ENCODE results near the gene UNC93B1.

UNC93B1 gene

GRCh38 chr11:68011051-68011943, 7.4 kb upstream of the UNC93B1 start:
- no peak for DNase-seq (ENCODE audit: low read depth)
- no peak for TF ChIP-seq CTCF (IDR thresholded peaks at IDR 0.05; ENCODE audit: low read length, missing control alignments)
- peak overlapping the region; percentile 57 for H3K4me3 ChIP-seq (replicated peaks; ENCODE audit: low read depth, low read length)

GRCh38 chr11:68010090-68011041, 6.5 kb upstream of the UNC93B1 start, which contains the start of gene ALDH3B1:
TSS of gene ALDH3B1 (plus strand) at chr11:68010327. CDS start at chr11:68015298, 4,971 bp downstream.
- no peak for TF ChIP-seq CTCF (IDR thresholded peaks at IDR 0.05; ENCODE audit: low read length, missing control alignments)
- H3K4me3 ChIP-seq (replicated peaks; ENCODE audit: low read depth, low read length), result peak within 1 kb of the TSS; percentile 57
- DNase-seq (ENCODE audit: low read depth), result peak; percentile 88

- peak; percentile 51 for DNase-seq (ENCODE audit: low read depth)
- H3K4me3 ChIP-seq (replicated peaks; ENCODE audit: low read depth, low read length), result peak overlapping the region; percentile 57
- peak; percentile 31 for TF ChIP-seq CTCF (IDR thresholded peaks at IDR 0.05; ENCODE audit: low read length, missing control alignments)
Observed at GRCh38 chr11:68009391-68010089, 5.6 kb upstream of the UNC93B1 start.

- no peak for DNase-seq (ENCODE audit: low read depth)
- H3K4me3 ChIP-seq (replicated peaks; ENCODE audit: low read depth, low read length), result no peak overlapping the region
- no peak for TF ChIP-seq CTCF (IDR thresholded peaks at IDR 0.05; ENCODE audit: low read length, missing control alignments)
Observed at GRCh38 chr11:68008381-68009337, 4.8 kb upstream of the UNC93B1 start.

GRCh38 chr11:68007498-68008380, 3.8 kb upstream of the UNC93B1 start:
- TF ChIP-seq CTCF (IDR thresholded peaks at IDR 0.05; ENCODE audit: low read length, missing control alignments), result no peak
- no peak overlapping the region for H3K4me3 ChIP-seq (replicated peaks; ENCODE audit: low read depth, low read length)

More at GRCh38 chr11:68007498-68008380, 3.8 kb upstream of the UNC93B1 start:
- DNase-seq (ENCODE audit: low read depth), result no peak
